ENCODE measurements around the gene TRIM54.
A peak's percentile ranks its signal among the peaks of the same experiment; 100 is the strongest.
"Not testable (repeated sequence)": the region's sequence is repeated elsewhere in the genome, so short reads cannot be mapped to it uniquely, and the experiment has no call there.

TRIM54 gene

GRCh38 chr2:27271631-27272340 lies 10.4 kb upstream of the TRIM54 start:
- no CpG with 5 or more reads among the region's 11 CpGs for WGBS (ENCODE audit: extremely low coverage, insufficient coverage, low lambda C conversion rate)
- Histone ChIP-seq H3K4ac (ENCODE audit: low read depth, low read length) (no peak overlapping the region), H3K23ac (ENCODE audit: low read length) (no peak overlapping the region), H2BK5ac (ENCODE audit: low read length) (no peak overlapping the region), H3K56ac (ENCODE audit: low read length) (peak overlapping the region; percentile 51), H2AK5ac (ENCODE audit: low read length) (no peak overlapping the region), H3K18ac (ENCODE audit: low read length) (no peak overlapping the region), H3K36me3 (ENCODE audit: control insufficient read depth, insufficient read depth, low read length) (no peaks in the 10 kb centered on the region), H3K4me2 (ENCODE audit: low read length) (no peak overlapping the region), H2BK15ac (replicated peaks; ENCODE audit: low read depth) (no peak overlapping the region), H3K27ac (ENCODE audit: low read depth, low read length) (no peak overlapping the region), H2BK120ac (ENCODE audit: low read depth, low read length) (no peak overlapping the region), H3K79me1 (ENCODE audit: low read length) (no peaks in the 10 kb centered on the region), H3K4me1 (ENCODE audit: control insufficient read depth, low read depth, low read length) (no peaks in the 10 kb centered on the region), H3K9ac (ENCODE audit: low read length) (no peak overlapping the region), H3K79me2 (ENCODE audit: control insufficient read depth, insufficient read depth, low read length) (no peaks in the 10 kb centered on the region), H3K4me3 (ENCODE audit: low read length) (no peak overlapping the region), H3K27me3 (ENCODE audit: insufficient read depth, low read length, poor library complexity) (peaks cover 4% of the 10 kb centered on the region), H4K5ac (ENCODE audit: low read length) (no peak overlapping the region), H4K8ac (ENCODE audit: low read depth, low read length) (no peak overlapping the region)
- peak; percentile 83 for DNase-seq

GRCh38 chr2:27272537-27273522 lies 9.4 kb upstream of the TRIM54 start:
- DNase-seq; H3K4me2 ChIP-seq (ENCODE audit: low read length); H3K27ac ChIP-seq (ENCODE audit: low read depth, low read length); H2BK15ac ChIP-seq (replicated peaks; ENCODE audit: low read depth); H3K79me1 ChIP-seq (ENCODE audit: low read length); H4K5ac ChIP-seq (ENCODE audit: low read length); H3K4me1 ChIP-seq (ENCODE audit: control insufficient read depth, low read depth, low read length); H2BK5ac ChIP-seq (ENCODE audit: low read length); H3K4me3 ChIP-seq (ENCODE audit: low read length); H3K79me2 ChIP-seq (ENCODE audit: control insufficient read depth, insufficient read depth, low read length); H3K56ac ChIP-seq (ENCODE audit: low read length); H3K18ac ChIP-seq (ENCODE audit: low read length); H3K9ac ChIP-seq (ENCODE audit: low read length); H3K23ac ChIP-seq (ENCODE audit: low read length); H3K27me3 ChIP-seq (ENCODE audit: insufficient read depth, low read length, poor library complexity); H4K8ac ChIP-seq (ENCODE audit: low read depth, low read length); H2AK5ac ChIP-seq (ENCODE audit: low read length); H3K4ac ChIP-seq (ENCODE audit: low read depth, low read length); H3K36me3 ChIP-seq (ENCODE audit: control insufficient read depth, insufficient read depth, low read length); H2BK120ac ChIP-seq (ENCODE audit: low read depth, low read length): not testable (repeated sequence)
- no CpG with 5 or more reads among the region's 15 CpGs for WGBS (ENCODE audit: extremely low coverage, insufficient coverage, low lambda C conversion rate)

- H3K4ac ChIP-seq (ENCODE audit: low read depth, low read length) = no peak within 1 kb of the TSS
- no peak within 1 kb of the TSS for H3K27ac ChIP-seq (ENCODE audit: low read depth, low read length)
- no peaks in the 10 kb centered on the region for H3K4me1 ChIP-seq (ENCODE audit: control insufficient read depth, low read depth, low read length)
- no peak within 1 kb of the TSS for H3K4me2 ChIP-seq (ENCODE audit: low read length)
- no peak within 1 kb of the TSS for H2AK5ac ChIP-seq (ENCODE audit: low read length)
- no peak within 1 kb of the TSS for H3K18ac ChIP-seq (ENCODE audit: low read length)
- H4K5ac ChIP-seq (ENCODE audit: low read length) = no peak within 1 kb of the TSS
- no peaks in the 10 kb centered on the region for H3K27me3 ChIP-seq (ENCODE audit: insufficient read depth, low read length, poor library complexity)
- H3K79me1 ChIP-seq (ENCODE audit: low read length) = no peaks in the 10 kb centered on the region
- H2BK15ac ChIP-seq (replicated peaks; ENCODE audit: low read depth) = no peak within 1 kb of the TSS
- H3K79me2 ChIP-seq (ENCODE audit: control insufficient read depth, insufficient read depth, low read length) = no peaks in the 10 kb centered on the region
- no peak within 1 kb of the TSS for H4K8ac ChIP-seq (ENCODE audit: low read depth, low read length)
- H2BK120ac ChIP-seq (ENCODE audit: low read depth, low read length) = no peak within 1 kb of the TSS
- H2BK5ac ChIP-seq (ENCODE audit: low read length) = no peak within 1 kb of the TSS
- no peak within 1 kb of the TSS for H3K9ac ChIP-seq (ENCODE audit: low read length)
- no peak within 1 kb of the TSS for H3K56ac ChIP-seq (ENCODE audit: low read length)
- H3K23ac ChIP-seq (ENCODE audit: low read length) = no peak within 1 kb of the TSS
- H3K4me3 ChIP-seq (ENCODE audit: low read length) = no peak within 1 kb of the TSS
- no peak for DNase-seq
- no CpG with 5 or more reads among the region's 39 CpGs for WGBS (ENCODE audit: extremely low coverage, insufficient coverage, low lambda C conversion rate)
- H3K36me3 ChIP-seq (ENCODE audit: control insufficient read depth, insufficient read depth, low read length) = no peaks in the 10 kb centered on the region
These were observed 6.7 kb upstream of the TRIM54 start, which contains the start of gene DNAJC5G for GRCh38 chr2:27275211-27276150. Gene DNAJC5G, plus strand, starts transcription at chr2:27275433. Its CDS starts 1,296 bp downstream, at chr2:27276729.

GRCh38 chr2:27278010-27278409 lies 4.2 kb upstream of the TRIM54 start:
- Histone ChIP-seq H2BK5ac (ENCODE audit: low read length) (no peak overlapping the region), H3K79me1 (ENCODE audit: low read length) (no peaks in the 10 kb centered on the region), H2BK120ac (ENCODE audit: low read depth, low read length) (no peak overlapping the region), H3K4me1 (ENCODE audit: control insufficient read depth, low read depth, low read length) (peaks cover 8% of the 10 kb centered on the region), H3K36me3 (ENCODE audit: control insufficient read depth, insufficient read depth, low read length) (no peaks in the 10 kb centered on the region), H3K4ac (ENCODE audit: low read depth, low read length) (no peak overlapping the region), H3K79me2 (ENCODE audit: control insufficient read depth, insufficient read depth, low read length) (no peaks in the 10 kb centered on the region), H3K4me3 (ENCODE audit: low read length) (no peak overlapping the region), H3K9ac (ENCODE audit: low read length) (no peak overlapping the region), H2AK5ac (ENCODE audit: low read length) (no peak overlapping the region), H3K27ac (ENCODE audit: low read depth, low read length) (no peak overlapping the region), H3K56ac (ENCODE audit: low read length) (no peak overlapping the region), H4K5ac (ENCODE audit: low read length) (no peak overlapping the region), H3K18ac (ENCODE audit: low read length) (no peak overlapping the region), H4K8ac (ENCODE audit: low read depth, low read length) (no peak overlapping the region), H2BK15ac (replicated peaks; ENCODE audit: low read depth) (no peak overlapping the region), H3K27me3 (ENCODE audit: insufficient read depth, low read length, poor library complexity) (no peaks in the 10 kb centered on the region), H3K23ac (ENCODE audit: low read length) (no peak overlapping the region), H3K4me2 (ENCODE audit: low read length) (no peak overlapping the region)
- WGBS (ENCODE audit: extremely low coverage, insufficient coverage, low lambda C conversion rate) = no CpG with 5 or more reads among the region's 1 CpG
- no peak for DNase-seq

- whole genome bisulfite sequencing (ENCODE audit: extremely low coverage, insufficient coverage, low lambda C conversion rate) = no CpG with 5 or more reads among the region's 3 CpGs
- H3K4me2 ChIP-seq (ENCODE audit: low read length) = no peak overlapping the region
- no peak overlapping the region for H3K27ac ChIP-seq (ENCODE audit: low read depth, low read length)
- H3K4me1 ChIP-seq (ENCODE audit: control insufficient read depth, low read depth, low read length) = peaks cover 11% of the 10 kb centered on the region
- no peak overlapping the region for H3K4me3 ChIP-seq (ENCODE audit: low read length)
- no peaks in the 10 kb centered on the region for H3K27me3 ChIP-seq (ENCODE audit: insufficient read depth, low read length, poor library complexity)
- H3K4ac ChIP-seq (ENCODE audit: low read depth, low read length) = no peak overlapping the region
- H4K5ac ChIP-seq (ENCODE audit: low read length) = no peak overlapping the region
- H2BK15ac ChIP-seq (replicated peaks; ENCODE audit: low read depth) = no peak overlapping the region
- no peak overlapping the region for H2BK120ac ChIP-seq (ENCODE audit: low read depth, low read length)
- no peak overlapping the region for H3K56ac ChIP-seq (ENCODE audit: low read length)
- H4K8ac ChIP-seq (ENCODE audit: low read depth, low read length) = no peak overlapping the region
- no peak overlapping the region for H3K23ac ChIP-seq (ENCODE audit: low read length)
- no peaks in the 10 kb centered on the region for H3K79me1 ChIP-seq (ENCODE audit: low read length)
- H2BK5ac ChIP-seq (ENCODE audit: low read length) = no peak overlapping the region
- H3K9ac ChIP-seq (ENCODE audit: low read length) = no peak overlapping the region
- no peak for DNase-seq
- no peaks in the 10 kb centered on the region for H3K36me3 ChIP-seq (ENCODE audit: control insufficient read depth, insufficient read depth, low read length)
- H3K18ac ChIP-seq (ENCODE audit: low read length) = no peak overlapping the region
- no peak overlapping the region for H2AK5ac ChIP-seq (ENCODE audit: low read length)
- H3K79me2 ChIP-seq (ENCODE audit: control insufficient read depth, insufficient read depth, low read length) = no peaks in the 10 kb centered on the region
These were observed 1.4 kb upstream of the TRIM54 start for GRCh38 chr2:27280826-27281225.

All from mesendoderm (in vitro differentiated cells).